GM21390 (cell line): ENCODE results near the gene TSHR.
"Not testable (repeated sequence)": the region's sequence is repeated elsewhere in the genome, so short reads cannot be mapped to it uniquely, and the experiment has no call there.

Experiments
- ATAC-seq: cut with Tn5 transposase; IDR thresholded peaks from one replicate; pipeline ENCODE4 v1.9.1; 2021; ENCODE audit not compliant: unreplicated experiment

Gene TSHR

GRCh38 chr14:80988735-80989429 is 33.5 kb downstream of the TSHR start:
- ATAC-seq, result peak; percentile 59

- no peak for ATAC-seq
Observed at GRCh38 chr14:80992580-80992979, 37.2 kb downstream of the TSHR start.

- peak; percentile 92 for ATAC-seq
Observed at GRCh38 chr14:80996049-80996901, 40.9 kb downstream of the TSHR start.

- ATAC-seq, result no peak
Observed at GRCh38 chr14:81001447-81001846, 46.0 kb downstream of the TSHR start.

- no peak for ATAC-seq
Observed at GRCh38 chr14:81004575-81004974, 49.2 kb downstream of the TSHR start.

- no peak for ATAC-seq
Observed at GRCh38 chr14:81005540-81006228, 50.3 kb downstream of the TSHR start.

- no peak for ATAC-seq
Observed at GRCh38 chr14:81006266-81006665, 50.8 kb downstream of the TSHR start.

- ATAC-seq, result no peak
Observed at GRCh38 chr14:81007131-81007530, 51.7 kb downstream of the TSHR start.

- ATAC-seq, result no peak
Observed at GRCh38 chr14:81009346-81009745, 53.9 kb downstream of the TSHR start.

- no peak for ATAC-seq
Observed at GRCh38 chr14:81018251-81018650, 62.8 kb downstream of the TSHR start.

GRCh38 chr14:81018684-81019083 is 63.3 kb downstream of the TSHR start:
- ATAC-seq, result no peak

- not testable (repeated sequence) for ATAC-seq
Observed at GRCh38 chr14:81019113-81019512, 63.7 kb downstream of the TSHR start.

GRCh38 chr14:81023095-81023710 is 67.8 kb downstream of the TSHR start:
- no peak for ATAC-seq

- no peak for ATAC-seq
Observed at GRCh38 chr14:81028461-81028860, 73.0 kb downstream of the TSHR start.

- ATAC-seq, result no peak
Observed at GRCh38 chr14:81031488-81031887, 76.1 kb downstream of the TSHR start.

GRCh38 chr14:81033698-81034240 is 78.3 kb downstream of the TSHR start:
- no peak for ATAC-seq

GRCh38 chr14:81042438-81042837 is 87.0 kb downstream of the TSHR start:
- no peak for ATAC-seq

GRCh38 chr14:81051547-81051946 is 96.1 kb downstream of the TSHR start:
- ATAC-seq, result no peak

GRCh38 chr14:81054057-81054456 is 98.6 kb downstream of the TSHR start:
- ATAC-seq, result not testable (repeated sequence)

- ATAC-seq, result no peak
Observed at GRCh38 chr14:81055971-81056370, 100.5 kb downstream of the TSHR start.

- no peak for ATAC-seq
Observed at GRCh38 chr14:81062380-81062779, 107.0 kb downstream of the TSHR start.
